ENCODE results near the gene CD22. TPM values are rescaled to one million over a fixed set of nuclear protein-coding genes. Genes with fewer than 3 reads are reported as not detected.
"Not testable (repeated sequence)": the region's sequence is repeated elsewhere in the genome, so short reads cannot be mapped to it uniquely, and the experiment has no call there.

CD22 gene
- total and polyA plus RNA-seq, 2 of the 8 experiments (the other 6 are each of a cell fraction or from before 2014, with no cell fraction given), result 0.06 to 0.60 TPM

DNA sequence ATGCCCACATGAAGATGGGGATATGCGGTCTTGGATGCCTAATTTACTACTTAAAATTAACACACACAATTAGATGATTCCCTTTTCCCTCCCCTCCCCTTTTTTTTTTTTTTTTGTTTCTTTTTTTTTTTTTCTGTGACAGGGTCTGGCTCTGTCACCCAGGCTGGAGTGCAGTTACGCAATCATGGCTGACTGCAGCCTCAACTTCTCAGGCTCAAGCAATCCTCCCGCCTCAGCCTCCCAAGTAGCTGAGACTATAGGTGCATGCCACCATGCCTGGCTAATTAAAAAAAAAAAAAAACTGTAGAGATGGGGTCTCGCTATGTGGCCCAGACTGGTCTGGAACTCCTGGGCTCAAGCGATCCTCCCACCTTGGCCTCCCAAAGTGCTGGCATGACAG, 50.6 kb downstream of the CD22 start:
- H3K4me1 ChIP-seq (replicated peaks in 1 of 4; ENCODE audit: control insufficient read depth in 3 of 4, insufficient read depth in 4 of 4, low read length in 3 of 4); H3K23me2 ChIP-seq (ENCODE audit: low read depth, low read length); H4K91ac ChIP-seq (replicated peaks; ENCODE audit: insufficient read length, low read length); H3K4me2 ChIP-seq (ENCODE audit: insufficient read depth in 1 of 2, low read depth in 2 of 2, low read length in 2 of 2); H3K27ac ChIP-seq (ENCODE audit: low read depth, low read length); H3K14ac ChIP-seq (ENCODE audit: insufficient read length); H3K23ac ChIP-seq (ENCODE audit: insufficient read length); H3K79me1 ChIP-seq (ENCODE audit: low read depth, low read length); H2BK20ac ChIP-seq (ENCODE audit: low read length); H3K18ac ChIP-seq (ENCODE audit: extremely low read depth, low read length); H2BK15ac ChIP-seq (ENCODE audit: low read length); H2AK5ac ChIP-seq (ENCODE audit: low read depth, low read length); H3K4ac ChIP-seq (replicated peaks; ENCODE audit: insufficient read length, low read depth, low read length); H3K79me2 ChIP-seq (ENCODE audit: control insufficient read depth in 1 of 2, insufficient read depth in 2 of 2, low read length in 2 of 2); DNase-seq (ENCODE audit: low read depth in 1 of 2, low spot score in 2 of 2); H3K36me3 ChIP-seq (ENCODE audit: control insufficient read depth in 2 of 4, insufficient read depth in 4 of 4, low read length in 3 of 4); H4K5ac ChIP-seq (ENCODE audit: insufficient read length, low read depth, low read length); FAIRE-seq; H2AFZ ChIP-seq (ENCODE audit: low read length); H3K27me3 ChIP-seq (replicated peaks in 1 of 4; ENCODE audit: control insufficient read depth in 3 of 4, extremely low read depth in 1 of 4, insufficient read depth in 3 of 4, low read length in 3 of 4); H2BK12ac ChIP-seq (ENCODE audit: low read depth, low read length); H2BK120ac ChIP-seq (replicated peaks; ENCODE audit: low read depth, low read length); H3K56ac ChIP-seq (replicated peaks; ENCODE audit: insufficient read length, low read depth, low read length); H3K4me3 ChIP-seq (ENCODE audit: extremely low read depth in 1 of 4, insufficient read depth in 2 of 4, low read depth in 3 of 4, low read length in 4 of 4); H3K9ac ChIP-seq (replicated peaks in 1 of 4; ENCODE audit: extremely low read depth in 1 of 4, low read depth in 3 of 4, low read length in 3 of 4); H2BK5ac ChIP-seq (ENCODE audit: low read depth, low read length); H4K8ac ChIP-seq (ENCODE audit: extremely low read depth, insufficient read depth, low read length); H4K20me1 ChIP-seq (replicated peaks in 1 of 2; ENCODE audit: control insufficient read depth in 1 of 2, insufficient read depth in 2 of 2, low read length in 2 of 2): not testable (repeated sequence)
- 0 out of 2 replicates have a peak, but pooled peaks have one; percentile 38 for TF ChIP-seq CEBPB (IDR thresholded peaks at IDR 0.05; ENCODE audit: low read depth, low read length)
- H3K9me3 ChIP-seq (ENCODE audit: insufficient read depth in 2 of 2, low read depth in 1 of 2, low read length in 1 of 2), result peaks cover 14% of the 10 kb centered on the region in 2 experiments; a peak in 3 of 4 replicates
- WGBS, 2 experiments (ENCODE audit: extremely low coverage in 1 of 2, insufficient coverage in 1 of 2, insufficient read length in 1 of 2, insufficient replicate concordance in 2 of 2, low coverage in 1 of 2, low lambda C conversion rate in 2 of 2, missing lambda C conversion rate in 1 of 2), result 91% methylated on average over 3 of the region's 5 CpGs; no CpG with 5 or more reads in 1 of the 2 experiments
- CTCF ChIA-PET (ENCODE audit: partially characterized antibody), result interaction anchor here (0.7 kb wide), 1 partner anchor 72 kb away, joined by 5 read pairs; no protein-coding TSS in a partner anchor
- POLR2A ChIA-PET (ENCODE audit: partially characterized antibody), result interaction anchor here (0.6 kb wide), 1 partner anchor 126 kb away, joined by 4 read pairs; no protein-coding TSS in a partner anchor

All from H1 (cell line).